K562 (cell line): ENCODE results near the gene TM7SF3.

ENCODE experiments used
- CREBBP ChIP-seq: IDR thresholded peaks from one replicate; pipeline ENCODE4 v1.6.1; 2012; ENCODE audit warnings: low read depth, mild to moderate bottlenecking, control low read depth, inconsistent platforms, low read length
- MCM3 ChIP-seq: fragments of 450-650 bp; IDR thresholded peaks from 2 replicates; pipeline ENCODE4 v1.6.1; 2016
- NFRKB ChIP-seq: fragments of 450-650 bp; IDR thresholded peaks from 2 replicates; pipeline ENCODE4 v1.6.1; 2016; ENCODE audit warnings: low read depth
- POLR2AphosphoS5 ChIP-seq: IDR thresholded peaks from 2 replicates; pipeline ENCODE4 v1.6.1; 2011; ENCODE audit warnings: mild to moderate bottlenecking, low read depth, low read length, moderate library complexity; ENCODE audit not compliant: control insufficient read depth, insufficient read depth
- SETDB1 ChIP-seq: IDR thresholded peaks from one replicate; pipeline ENCODE4 v1.6.1; 2012; ENCODE audit warnings: low read length, control low read depth, inconsistent platforms
- TF ChIP-seq, protein P1 (sequence below): fragments of 450-650 bp; formaldehyde crosslinking; IDR thresholded peaks from 2 replicates; pipeline ENCODE4 v1.4.0; 2020; ENCODE audit warnings: mild to moderate bottlenecking, moderate library complexity

DNA sequence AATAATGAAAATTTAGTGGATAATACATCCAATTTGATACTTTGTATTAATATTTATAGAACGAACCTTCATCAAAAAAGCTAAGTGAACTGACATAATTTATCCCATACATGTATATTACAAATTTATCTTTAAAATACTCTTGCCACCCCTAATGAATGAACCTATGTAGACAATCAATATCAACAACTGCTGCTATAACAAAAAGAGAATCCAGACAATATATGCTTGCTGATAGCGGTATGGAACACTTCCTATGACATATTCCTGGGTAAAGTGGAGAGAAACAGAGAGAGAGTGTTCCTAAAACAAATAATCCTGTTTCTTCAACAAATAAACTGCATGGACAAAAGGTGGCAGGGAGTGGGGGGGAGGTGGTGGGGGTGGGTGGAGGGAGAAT, 31.3 kb downstream of the TM7SF3 start:
- TF ChIP-seq POLR2AphosphoS5 (no peak), SETDB1 (no peak), NFRKB (no peak), CREBBP (no peak), MCM3 (no peak)
- TF ChIP-seq, protein P1, sequence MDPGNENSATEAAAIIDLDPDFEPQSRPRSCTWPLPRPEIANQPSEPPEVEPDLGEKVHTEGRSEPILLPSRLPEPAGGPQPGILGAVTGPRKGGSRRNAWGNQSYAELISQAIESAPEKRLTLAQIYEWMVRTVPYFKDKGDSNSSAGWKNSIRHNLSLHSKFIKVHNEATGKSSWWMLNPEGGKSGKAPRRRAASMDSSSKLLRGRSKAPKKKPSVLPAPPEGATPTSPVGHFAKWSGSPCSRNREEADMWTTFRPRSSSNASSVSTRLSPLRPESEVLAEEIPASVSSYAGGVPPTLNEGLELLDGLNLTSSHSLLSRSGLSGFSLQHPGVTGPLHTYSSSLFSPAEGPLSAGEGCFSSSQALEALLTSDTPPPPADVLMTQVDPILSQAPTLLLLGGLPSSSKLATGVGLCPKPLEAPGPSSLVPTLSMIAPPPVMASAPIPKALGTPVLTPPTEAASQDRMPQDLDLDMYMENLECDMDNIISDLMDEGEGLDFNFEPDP (CRISPR knock-in tag): no peak
